Liver (tissue), 9 donors: ENCODE results near the gene KRTAP6-3. TPM values are rescaled to one million over a fixed set of nuclear protein-coding genes. Genes with fewer than 3 reads are reported as not detected.

ENCODE experiments used
- DNase-seq: peaks from one replicate; pipeline ENCODE4 v3.0.0-alpha.2; 2017; ENCODE audit warnings: low spot score
- H3K27ac ChIP-seq, 2 donors: one replicate each; pipeline ENCODE4 v1.7.0; 2013; ENCODE audit warnings: inconsistent platforms in 2 of 2, low read length in 2 of 2, control low read depth in 1 of 2, low read depth in 1 of 2, mild to moderate bottlenecking in 1 of 2
- H3K27me3 ChIP-seq, 4 donors: one replicate each; pipeline versions ENCODE4 v1.6.1 to v1.7.0; 2013; ENCODE audit warnings: low read length in 3 of 4, inconsistent platforms in 1 of 4, mild to moderate bottlenecking in 1 of 4, moderate library complexity in 1 of 4; ENCODE audit not compliant: control insufficient read depth in 4 of 4, insufficient read depth in 4 of 4
- H3K36me3 ChIP-seq, 4 donors: one replicate each; pipeline versions ENCODE4 v1.6.1 to v1.7.0; 2013; ENCODE audit warnings: low read length in 3 of 4, mild to moderate bottlenecking in 3 of 4, low read depth in 1 of 4, moderate library complexity in 1 of 4; ENCODE audit not compliant: control insufficient read depth in 4 of 4, insufficient read depth in 3 of 4
- H3K4me1 ChIP-seq, 4 donors: one replicate each; pipeline versions ENCODE4 v1.6.1 to v1.7.0; 2013; ENCODE audit warnings: low read length in 3 of 4, mild to moderate bottlenecking in 3 of 4, moderate library complexity in 1 of 4; ENCODE audit not compliant: control insufficient read depth in 4 of 4, insufficient read depth in 4 of 4
- H3K4me3 ChIP-seq, 3 donors: one replicate each; pipeline versions ENCODE4 v1.6.1 to v1.7.0; 2013; ENCODE audit warnings: low read length in 3 of 3, control low read depth in 1 of 3, low read depth in 1 of 3, mild to moderate bottlenecking in 1 of 3
- H3K9ac ChIP-seq, 2 donors: one replicate each; pipeline ENCODE4 v1.7.0; 2013; ENCODE audit warnings: low read length in 2 of 2, mild to moderate bottlenecking in 2 of 2, moderate library complexity in 2 of 2, control low read depth in 1 of 2, low read depth in 1 of 2
- H3K9me3 ChIP-seq, 4 donors: one replicate each; pipeline versions ENCODE4 v1.6.1 to v1.7.0; 2013; ENCODE audit warnings: low read length in 3 of 4; ENCODE audit not compliant: control insufficient read depth in 4 of 4
- ATF3 ChIP-seq: IDR thresholded peaks from 2 replicates; pipeline ENCODE4 v1.6.1; 2016; ENCODE audit warnings: antibody characterized with exemption
- CTCF ChIP-seq: fragments of 150-350 bp; IDR thresholded peaks from 2 replicates; pipeline ENCODE4 v1.5.1; 2017; ENCODE audit warnings: improper control_type of control experiment, low read depth, low read length; ENCODE audit not compliant: missing input control
- EGR1 ChIP-seq, 2 donors: IDR thresholded peaks; 2 replicates each; pipeline ENCODE4 v1.6.1; 2016 to 2018; ENCODE audit warnings: antibody characterized with exemption in 2 of 2, low read depth in 2 of 2
- FOXA1 ChIP-seq: IDR thresholded peaks from 2 replicates; pipeline ENCODE4 v1.6.1; 2016; ENCODE audit warnings: antibody characterized with exemption
- FOXA2 ChIP-seq: IDR thresholded peaks from 2 replicates; pipeline ENCODE4 v1.6.1; 2016; ENCODE audit warnings: antibody characterized with exemption
- GABPA ChIP-seq, 2 donors: IDR thresholded peaks in 1 of 2; conservative IDR thresholded peaks in 1 of 2; 2 replicates each; pipeline ENCODE4 v1.6.1; 2016; ENCODE audit warnings: antibody characterized with exemption in 2 of 2, mild to moderate bottlenecking in 1 of 2, moderate library complexity in 1 of 2
- HNF4A ChIP-seq, 2 donors: conservative IDR thresholded peaks; 2 replicates each; pipeline ENCODE4 v1.6.1; 2016; ENCODE audit warnings: antibody characterized with exemption in 2 of 2, mild to moderate bottlenecking in 2 of 2
- HNF4G ChIP-seq: IDR thresholded peaks from 2 replicates; pipeline ENCODE4 v1.6.1; 2016; ENCODE audit warnings: antibody characterized with exemption
- JUND ChIP-seq, 2 donors: IDR thresholded peaks; 2 replicates each; pipeline ENCODE4 v1.6.1; 2016; ENCODE audit warnings: antibody characterized with exemption in 2 of 2
- MAX ChIP-seq: IDR thresholded peaks from 2 replicates; pipeline ENCODE4 v1.6.1; 2016; ENCODE audit warnings: antibody characterized with exemption
- NR2F2 ChIP-seq: IDR thresholded peaks from 2 replicates; pipeline ENCODE4 v1.6.1; 2016; ENCODE audit warnings: antibody characterized with exemption
- RAD21 ChIP-seq, 2 donors: IDR thresholded peaks; 2 replicates each; pipeline ENCODE4 v1.6.1; 2016; ENCODE audit warnings: antibody characterized with exemption in 2 of 2, mild to moderate bottlenecking in 2 of 2
- REST ChIP-seq: IDR thresholded peaks from 2 replicates; pipeline ENCODE4 v1.6.1; 2016; ENCODE audit warnings: antibody characterized with exemption, mild to moderate bottlenecking
- RXRA ChIP-seq, 2 donors: IDR thresholded peaks; 2 replicates each; pipeline ENCODE4 v1.6.1; 2017 to 2018; ENCODE audit warnings: antibody characterized with exemption in 2 of 2, mild to moderate bottlenecking in 1 of 2
- SP1 ChIP-seq: IDR thresholded peaks from 2 replicates; pipeline ENCODE4 v1.6.1; 2018; ENCODE audit warnings: antibody characterized with exemption, mild to moderate bottlenecking
- TAF1 ChIP-seq: conservative IDR thresholded peaks from 2 replicates; pipeline ENCODE4 v1.6.1; 2016; ENCODE audit warnings: antibody characterized with exemption, mild to moderate bottlenecking
- YY1 ChIP-seq: IDR thresholded peaks from 2 replicates; pipeline ENCODE4 v1.6.1; 2016; ENCODE audit warnings: antibody characterized with exemption, mild to moderate bottlenecking
- ZBTB33 ChIP-seq: IDR thresholded peaks from 2 replicates; pipeline ENCODE4 v1.6.1; 2016; ENCODE audit warnings: antibody characterized with exemption
- WGBS: extraction: QIAGEN DNeasy Blood & Tissue Kit; methylation state at CpG from one replicate; pipeline ENCODE4 v1.1.7; 2013; 5-methylcytosine and 5-hydroxymethylcytosine counted together
- polyA plus RNA-seq, 2 donors: library from polyadenylated mRNA; stranded (reverse) in 1 of 2; unstranded in 1 of 2; fragments of 200-250 nt in 1 of 2; fragments of >200 nt in 1 of 2; fragmentation: Nextera tagmentation in 1 of 2; extraction: Ambion mirVana in 1 of 2; gene quantifications; one replicate each; pipeline versions ENCODE4 v1.2.1 to v1.2.3, GENCODE V29; 2013 to 2015
- total RNA-seq, 2 donors: library from RNA; depleted of rRNA; stranded (reverse); fragments of >200 nt; gene quantifications; one replicate each; pipeline ENCODE4 v1.2.3, GENCODE V29; 2014
- donor health status: healthy.
- donor health status: healthy.
- donor health status: healthy.
- donor health status: healthy.
- donor health status: healthy.

The KRTAP6-3 gene
- total and polyA plus RNA-seq, 4 donors, result not detected

- TF ChIP-seq REST, result no peak
Observed at GRCh38 chr21:30625449-30626165, 33.4 kb downstream of the KRTAP6-3 start (continued).

GRCh38 chr21:30628109-30628508, 35.9 kb downstream of the KRTAP6-3 start:
- no peak for TF ChIP-seq CTCF
- TF ChIP-seq FOXA2, result no peak
- TF ChIP-seq HNF4A (conservative IDR thresholded peaks at IDR 0.05), result no peak
- TF ChIP-seq SP1, result no peak
- no peak for TF ChIP-seq RXRA (IDR thresholded peaks at IDR 0.05)
- no peak for TF ChIP-seq EGR1 (IDR thresholded peaks at IDR 0.05; ENCODE audit: low read depth in 2 of 2)
- TF ChIP-seq JUND (IDR thresholded peaks at IDR 0.05), result no peak
- TF ChIP-seq NR2F2, result no peak
- TF ChIP-seq ATF3, result no peak
- TF ChIP-seq RAD21 (IDR thresholded peaks at IDR 0.05), result no peak
- no peak for TF ChIP-seq ZBTB33
- no peak for TF ChIP-seq MAX
- no peak for TF ChIP-seq GABPA (IDR thresholded peaks at IDR 0.05 in 1 of 2, conservative IDR thresholded peaks at IDR 0.05 in 1 of 2)
- no peak for TF ChIP-seq FOXA1
- TF ChIP-seq REST, result no peak
- TF ChIP-seq TAF1, result no peak
- no peak for TF ChIP-seq YY1
- no peak for TF ChIP-seq HNF4G
- no peaks in the 10 kb centered on the region for H3K4me1 ChIP-seq
- H3K9ac ChIP-seq, result no peak overlapping the region
- no peaks in the 10 kb centered on the region for H3K27me3 ChIP-seq
- H3K9me3 ChIP-seq, result no peaks in the 10 kb centered on the region
- H3K36me3 ChIP-seq, result no peaks in the 10 kb centered on the region
- H3K27ac ChIP-seq, result no peak overlapping the region
- WGBS, result 59% methylated on average over 4 of the region's 4 CpGs
- DNase-seq, result no peak
- no peak overlapping the region for H3K4me3 ChIP-seq
